Muscle of arm (tissue), 12 donors: ENCODE measurements around the gene INAVA. TPM values are rescaled to one million over a fixed set of nuclear protein-coding genes. Genes with fewer than 3 reads are reported as not detected.
"Not testable (repeated sequence)": the region's sequence is repeated elsewhere in the genome, so short reads cannot be mapped to it uniquely, and the experiment has no call there.

Source experiments
- DNase-seq: peaks from one replicate; pipeline ENCODE4 v3.0.0-alpha.2; 2013
- polyA plus RNA-seq, 12 donors: library from polyadenylated mRNA; unstranded; fragments of 120-200 nt; gene quantifications; one replicate each; pipeline ENCODE4 v1.2.1, GENCODE V29; 2013; ENCODE audit not compliant: insufficient read length in 12 of 12

Gene INAVA
- polyA plus RNA-seq, 12 donors, result 1.7 to 20.7 (median 2.8) TPM; not detected in 1

- DNase-seq, result no peak
These were observed 67.9 kb downstream of the INAVA start for GRCh38 chr1:200962631-200963030.

GRCh38 chr1:200963076-200963475 is 68.4 kb downstream of the INAVA start:
- no peak for DNase-seq

- DNase-seq, result not testable (repeated sequence)
These were observed 69.2 kb downstream of the INAVA start for GRCh38 chr1:200963888-200964287.

Other genes starting within 250 kb of the INAVA start
- 10 to 100 TPM in 11 of 12 donors, not detected in 1; 13.7 to 34.1 (median 19.3) TPM for gene DDX59, start 225.0 kb upstream of the INAVA start, polyA plus RNA-seq
- gene CAMSAP2, start 156.0 kb upstream of the INAVA start, polyA plus RNA-seq, result 10 to 100 TPM in 11 of 12 donors, not detected in 1; 17.9 to 36.7 (median 24.8) TPM
- not detected for gene GPR25, start 21.9 kb upstream of the INAVA start, polyA plus RNA-seq
- gene KIF21B, start 128.8 kb downstream of the INAVA start, polyA plus RNA-seq, result 1 to 10 TPM in 5 of 12 donors, under 1 TPM in 6, not detected in 1; 0.53 to 3.6 (median 0.99) TPM
- 10 to 100 TPM in 11 of 12 donors, not detected in 1; 15.2 to 77.2 (median 49.8) TPM for gene CACNA1S, start 217.5 kb downstream of the INAVA start, polyA plus RNA-seq
- gene ASCL5, start 232.3 kb downstream of the INAVA start, polyA plus RNA-seq, result under 1 TPM in 10 of 12 donors, not detected in 2; 0.12 to 0.66 (median 0.24) TPM